NCI-H2171 (cell line): Measurements from ENCODE around the gene LAPTM4A.
A peak's percentile ranks its signal among the peaks of the same experiment; 100 is the strongest.
"Not testable (repeated sequence)": the region's sequence is repeated elsewhere in the genome, so short reads cannot be mapped to it uniquely, and the experiment has no call there.

ENCODE experiments used
- DNase-seq: peaks from one replicate; lab custom pipeline; 2025; lab: John Stamatoyannopoulos, UW

The LAPTM4A gene

GRCh38 chr2:20076757-20077156, 25.3 kb upstream of the LAPTM4A start:
- no peak for DNase-seq

GRCh38 chr2:20074901-20075300, 23.5 kb upstream of the LAPTM4A start:
- no peak for DNase-seq

- not testable (repeated sequence) for DNase-seq
These were observed 22.7 kb upstream of the LAPTM4A start for GRCh38 chr2:20074046-20074648.

- no peak for DNase-seq
These were observed 22.0 kb upstream of the LAPTM4A start for GRCh38 chr2:20073460-20073859.

- DNase-seq, result no peak
These were observed 21.2 kb upstream of the LAPTM4A start for GRCh38 chr2:20072436-20073158.

GRCh38 chr2:20071397-20072383, 20.3 kb upstream of the LAPTM4A start:
- peak; percentile 37 for DNase-seq

- no peak for DNase-seq
These were observed 18.3 kb upstream of the LAPTM4A start for GRCh38 chr2:20069756-20070155.

GRCh38 chr2:20067992-20068584, 16.7 kb upstream of the LAPTM4A start:
- DNase-seq, result no peak

- peak; percentile 13 for DNase-seq
These were observed 14.6 kb upstream of the LAPTM4A start for GRCh38 chr2:20065885-20066602.

GRCh38 chr2:20064841-20065240, 13.4 kb upstream of the LAPTM4A start:
- no peak for DNase-seq

- DNase-seq, result no peak
These were observed 13.0 kb upstream of the LAPTM4A start for GRCh38 chr2:20064421-20064820.

- DNase-seq, result no peak
These were observed 11.5 kb upstream of the LAPTM4A start for GRCh38 chr2:20062615-20063545.

GRCh38 chr2:20061940-20062339, 10.5 kb upstream of the LAPTM4A start:
- DNase-seq, result no peak

- DNase-seq, result no peak
These were observed 10.0 kb upstream of the LAPTM4A start for GRCh38 chr2:20061476-20061875.

GRCh38 chr2:20060106-20060505, 8.7 kb upstream of the LAPTM4A start:
- no peak for DNase-seq

- no peak for DNase-seq
These were observed 5.8 kb upstream of the LAPTM4A start for GRCh38 chr2:20057268-20057667.

- DNase-seq, result no peak
These were observed 3.5 kb upstream of the LAPTM4A start for GRCh38 chr2:20054931-20055330.

- DNase-seq, result no peak
These were observed 2.7 kb upstream of the LAPTM4A start for GRCh38 chr2:20054119-20054518.

GRCh38 chr2:20052861-20053281, 1.4 kb upstream of the LAPTM4A start:
- DNase-seq, result peak; percentile 56

GRCh38 chr2:20052229-20052851, 912 bp upstream of the LAPTM4A start:
- DNase-seq, result peak; percentile 27
